CD4-positive, alpha-beta T cell treated with Interleukin-6 for 4 hours (primary cell): Measurements from ENCODE around the gene COL7A1.

Source experiments
- DNase-seq: peaks from one replicate; pipeline ENCODE4 v3.0.0-alpha.2; 2020; ENCODE audit warnings: mixed read lengths

The COL7A1 gene

DNA sequence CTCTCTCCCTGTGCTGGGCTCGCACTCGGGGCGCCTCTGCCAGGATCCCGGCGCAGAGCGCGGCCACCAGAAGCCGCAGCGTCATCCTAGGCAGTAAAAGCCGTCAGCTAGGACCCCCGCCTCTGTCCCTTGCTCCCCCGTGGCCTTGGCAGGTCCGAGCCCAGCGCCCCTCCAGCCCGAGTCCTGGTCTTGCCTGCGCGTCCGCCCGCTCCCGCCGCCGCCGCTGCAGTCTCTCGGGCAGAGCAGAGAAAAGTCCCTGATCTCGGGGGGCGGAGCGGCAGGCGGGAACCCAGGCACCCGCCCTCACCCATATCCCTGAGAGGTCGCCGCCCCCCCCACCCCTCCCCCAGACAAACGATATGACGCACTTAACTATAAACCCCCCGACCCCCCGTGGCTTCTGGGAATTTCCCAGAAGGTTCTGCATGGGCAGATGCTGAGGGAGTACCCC, at the start of gene COL7A1:
TSS of gene COL7A1 (minus strand) at position 255 of the 451 bp plus-strand sequence. CDS start at position 85, 170 bp downstream.
- no peak for DNase-seq

DNA sequence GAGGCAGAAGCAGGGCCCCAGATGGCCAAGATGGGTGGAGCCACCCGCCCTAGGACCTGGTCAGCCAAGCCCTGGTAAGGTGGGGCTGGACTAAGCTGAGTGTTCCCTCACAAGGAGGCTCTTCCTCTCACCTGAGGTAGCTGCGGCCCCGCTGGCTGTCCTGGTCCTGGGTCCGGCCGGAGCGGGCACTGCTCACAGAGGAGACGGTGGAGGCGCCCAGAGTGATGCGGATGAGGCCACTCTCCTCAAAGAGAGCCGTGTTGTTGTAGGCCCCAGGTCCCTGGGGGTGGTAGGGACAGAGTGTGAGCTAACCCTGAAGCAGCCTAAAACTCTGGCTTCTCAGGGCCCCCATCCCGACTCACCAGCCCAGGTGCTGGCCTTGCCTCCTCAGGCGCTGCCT, 47.5 kb upstream of the COL7A1 start:
- DNase-seq = no peak

DNA sequence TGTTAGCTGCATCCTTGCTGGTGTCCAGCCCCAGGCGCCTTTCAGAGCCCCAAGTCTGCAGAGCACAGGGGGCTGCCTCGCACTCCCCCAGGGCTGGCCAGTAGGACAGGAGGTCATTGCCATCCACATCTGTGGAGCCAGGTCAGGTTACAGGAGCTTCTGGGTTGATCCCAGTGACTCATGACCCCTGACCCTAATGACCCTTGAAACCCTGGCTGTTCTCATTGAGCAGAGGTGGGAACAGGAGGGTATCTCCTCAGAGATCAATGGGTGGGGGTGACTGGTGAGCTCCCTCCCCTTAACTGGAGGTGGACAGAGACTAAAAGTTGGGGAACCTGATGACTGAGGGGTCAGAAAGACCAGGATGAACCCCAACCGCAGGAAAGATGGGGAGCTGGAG, 46.3 kb upstream of the COL7A1 start:
- no peak for DNase-seq

DNA sequence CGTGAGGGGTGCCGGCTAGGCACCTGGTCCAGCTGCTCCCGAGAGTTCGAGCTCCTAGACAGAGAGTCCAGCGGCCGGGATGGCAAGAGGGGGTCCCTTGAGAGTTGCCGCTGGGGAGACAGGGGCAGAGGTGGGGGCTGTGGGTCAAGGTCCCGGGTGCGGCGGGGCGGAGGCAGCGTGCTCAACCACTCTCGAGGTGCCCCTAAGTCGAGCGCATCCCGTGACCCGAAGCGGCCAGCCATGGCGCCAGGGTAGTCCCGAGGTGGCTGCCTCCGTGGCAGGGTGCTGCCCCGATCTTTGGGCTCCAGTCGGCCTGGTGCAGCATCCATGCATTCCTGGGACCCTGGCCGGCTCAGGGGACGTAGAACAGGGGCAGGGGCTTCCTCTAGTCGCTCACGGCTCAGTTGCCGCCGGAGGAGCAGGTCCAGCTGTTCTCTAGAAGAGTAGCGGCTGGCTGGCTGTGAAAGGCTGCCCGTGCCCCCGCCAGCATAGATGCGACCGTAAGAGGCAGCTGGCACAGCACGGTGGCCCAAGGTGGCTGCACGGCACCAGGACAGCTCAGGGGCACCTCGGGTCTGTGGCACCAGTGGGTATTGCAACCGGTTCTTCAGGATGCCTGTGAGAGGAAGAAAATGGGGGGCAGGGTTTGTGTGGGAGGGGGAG, 44.9 kb upstream of the COL7A1 start:
- DNase-seq = no peak

DNA sequence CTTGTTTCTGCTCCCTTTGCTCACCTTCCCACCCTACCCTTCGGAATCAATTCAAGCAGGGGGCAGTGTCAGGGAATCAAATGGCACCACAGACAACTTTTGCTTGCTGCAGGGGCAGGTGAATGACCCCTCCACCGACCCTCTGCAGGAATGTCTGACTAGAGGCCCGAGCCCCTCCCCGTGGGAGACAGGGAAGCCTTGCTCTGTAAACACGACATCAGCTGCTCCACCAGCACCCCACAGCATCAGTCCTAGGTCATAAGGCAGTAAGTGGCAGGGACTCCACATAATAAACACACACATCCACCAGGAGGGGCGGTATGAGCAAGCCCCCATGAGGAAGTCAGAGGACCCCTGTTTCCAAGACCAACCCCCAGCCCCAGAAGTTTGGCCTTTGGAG, 42.2 kb upstream of the COL7A1 start:
- DNase-seq = no peak

DNA sequence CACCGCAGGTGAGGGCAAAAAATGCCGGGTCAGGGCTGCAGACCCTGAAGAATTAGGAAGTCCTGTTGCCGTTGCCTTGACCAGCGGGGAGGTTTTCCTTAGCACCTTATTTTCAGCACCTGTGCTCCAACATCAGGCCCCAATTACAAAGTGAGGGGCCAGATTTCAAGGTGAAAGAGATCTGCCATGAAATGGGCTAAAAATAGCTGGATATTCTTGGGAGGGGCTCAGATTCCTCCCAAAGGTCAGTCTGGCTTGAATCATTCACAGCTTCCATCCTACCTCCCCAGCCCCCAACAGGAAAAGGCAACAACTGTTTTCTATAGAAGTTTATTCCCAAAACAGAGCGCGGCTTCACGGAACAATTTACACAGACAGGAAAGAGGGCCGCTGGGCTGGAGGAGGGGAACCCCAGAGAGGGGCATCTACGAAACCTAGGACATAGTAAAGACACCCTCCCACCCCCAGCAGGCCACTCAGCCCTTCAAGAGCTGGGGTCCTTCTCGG, 41.1 kb upstream of the COL7A1 start:
- DNase-seq = no peak

DNA sequence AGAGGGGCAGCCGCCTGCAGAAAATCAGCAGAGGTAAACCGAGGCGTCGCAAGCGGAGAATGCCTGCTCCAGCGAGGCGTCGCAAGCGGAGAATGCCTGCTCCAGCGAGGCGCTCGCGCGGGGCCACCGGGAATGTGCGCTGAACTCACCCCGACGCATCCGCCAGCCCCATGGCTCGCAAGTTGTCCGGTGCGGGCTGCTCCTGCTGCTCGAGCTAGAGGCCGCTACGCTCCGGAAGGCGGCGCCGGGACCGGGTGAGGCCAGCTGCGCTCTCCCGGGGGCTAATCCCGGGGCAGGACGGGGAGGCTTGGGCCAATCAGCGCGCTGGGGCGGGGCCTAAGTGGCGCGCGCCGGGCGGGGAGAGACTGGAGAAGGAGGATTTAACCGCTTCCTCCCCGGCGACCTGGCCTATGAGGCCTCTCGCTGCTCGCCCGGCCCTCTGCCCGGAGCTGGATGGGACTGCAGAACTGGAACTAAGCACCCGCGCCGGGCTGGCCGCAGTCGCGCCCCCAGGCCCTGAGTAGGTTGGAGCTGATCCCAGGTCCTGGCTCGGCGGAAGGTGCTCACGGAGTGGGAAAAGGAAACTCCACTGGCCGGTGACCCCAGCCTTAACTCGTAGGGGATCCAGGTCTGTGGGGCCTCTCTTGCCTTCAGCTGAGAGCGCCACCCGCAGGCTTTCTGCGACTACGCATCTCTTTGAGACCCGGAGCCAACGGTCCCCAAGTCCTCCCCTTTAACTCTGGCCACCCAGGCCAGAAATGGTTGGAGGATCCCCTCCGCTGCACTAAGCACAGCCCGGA, 40.3 kb upstream of the COL7A1 start, which contains the start of gene SLC26A6:
TSS of gene SLC26A6 (minus strand) at position 240 of the 800 bp plus-strand sequence. CDS start at position 172, 68 bp downstream.
- peak; percentile 96 for DNase-seq

DNA sequence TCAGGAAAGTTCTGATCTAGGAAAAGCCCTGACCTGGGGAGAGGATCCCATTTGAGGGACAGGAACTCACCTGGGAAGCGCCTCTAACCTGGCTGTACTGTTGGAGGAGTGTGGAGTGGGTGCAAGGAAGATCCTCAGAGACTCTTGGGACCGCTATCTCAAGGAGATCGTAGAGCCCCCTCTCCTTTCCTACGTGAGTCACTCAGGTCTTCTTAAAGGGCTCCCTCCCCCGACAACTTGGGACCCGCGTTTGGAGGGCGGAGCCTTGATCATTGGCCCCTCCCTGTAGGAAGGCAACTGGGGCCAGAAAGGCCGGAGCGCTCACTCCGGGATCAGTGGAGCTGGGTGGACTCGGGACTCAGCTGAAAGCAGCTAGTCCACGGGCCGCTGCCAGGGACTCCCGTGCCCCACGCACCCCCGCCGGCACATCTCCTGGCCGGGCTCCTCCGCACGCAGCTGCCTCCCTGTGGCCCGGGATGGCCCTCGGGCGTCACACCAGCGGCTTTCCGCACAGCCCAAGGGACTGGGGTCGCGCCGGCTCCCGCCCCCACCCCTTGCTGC, 39.6 kb upstream of the COL7A1 start:
- peak; percentile 71 for DNase-seq

DNA sequence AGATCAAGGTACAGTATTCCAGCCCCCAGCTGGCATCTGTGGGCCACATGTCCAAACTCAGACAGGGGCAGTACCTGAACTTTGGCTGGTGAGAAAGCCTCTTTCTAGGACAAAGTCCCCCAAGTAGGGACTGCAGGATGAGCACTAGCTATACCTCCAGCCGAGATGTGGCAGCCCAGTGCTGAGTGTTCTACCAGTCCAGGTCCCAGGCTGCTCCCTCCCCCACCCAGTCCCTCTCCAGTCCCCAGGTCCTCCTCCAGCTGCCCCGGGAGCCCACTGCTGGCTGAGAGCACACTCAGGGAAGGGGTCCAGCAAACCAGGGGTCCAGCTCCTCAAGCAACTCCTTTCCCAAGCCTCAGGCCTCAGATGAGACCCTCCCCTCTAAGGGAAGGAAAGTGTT, 38.6 kb upstream of the COL7A1 start:
- no peak for DNase-seq

DNA sequence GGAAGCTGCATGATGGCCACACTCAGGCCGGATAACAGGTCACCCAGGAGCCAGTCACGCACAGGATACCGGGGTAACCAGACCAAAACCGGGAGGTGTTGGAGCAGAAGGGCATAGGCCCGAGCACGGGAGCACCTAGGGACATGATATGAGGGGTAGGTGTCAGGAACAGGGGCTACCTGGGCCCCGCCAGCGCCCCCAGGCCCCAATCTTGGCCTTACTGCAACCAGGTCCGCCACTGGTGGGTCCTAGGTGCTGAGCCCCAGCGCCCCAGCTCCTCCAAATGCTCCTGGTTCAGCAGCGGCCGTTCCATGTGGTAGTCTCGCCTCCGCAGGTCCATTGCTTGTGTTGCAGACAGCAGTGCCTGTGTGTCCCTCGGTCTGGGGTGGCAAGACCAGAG, 38.1 kb upstream of the COL7A1 start:
- DNase-seq = no peak

DNA sequence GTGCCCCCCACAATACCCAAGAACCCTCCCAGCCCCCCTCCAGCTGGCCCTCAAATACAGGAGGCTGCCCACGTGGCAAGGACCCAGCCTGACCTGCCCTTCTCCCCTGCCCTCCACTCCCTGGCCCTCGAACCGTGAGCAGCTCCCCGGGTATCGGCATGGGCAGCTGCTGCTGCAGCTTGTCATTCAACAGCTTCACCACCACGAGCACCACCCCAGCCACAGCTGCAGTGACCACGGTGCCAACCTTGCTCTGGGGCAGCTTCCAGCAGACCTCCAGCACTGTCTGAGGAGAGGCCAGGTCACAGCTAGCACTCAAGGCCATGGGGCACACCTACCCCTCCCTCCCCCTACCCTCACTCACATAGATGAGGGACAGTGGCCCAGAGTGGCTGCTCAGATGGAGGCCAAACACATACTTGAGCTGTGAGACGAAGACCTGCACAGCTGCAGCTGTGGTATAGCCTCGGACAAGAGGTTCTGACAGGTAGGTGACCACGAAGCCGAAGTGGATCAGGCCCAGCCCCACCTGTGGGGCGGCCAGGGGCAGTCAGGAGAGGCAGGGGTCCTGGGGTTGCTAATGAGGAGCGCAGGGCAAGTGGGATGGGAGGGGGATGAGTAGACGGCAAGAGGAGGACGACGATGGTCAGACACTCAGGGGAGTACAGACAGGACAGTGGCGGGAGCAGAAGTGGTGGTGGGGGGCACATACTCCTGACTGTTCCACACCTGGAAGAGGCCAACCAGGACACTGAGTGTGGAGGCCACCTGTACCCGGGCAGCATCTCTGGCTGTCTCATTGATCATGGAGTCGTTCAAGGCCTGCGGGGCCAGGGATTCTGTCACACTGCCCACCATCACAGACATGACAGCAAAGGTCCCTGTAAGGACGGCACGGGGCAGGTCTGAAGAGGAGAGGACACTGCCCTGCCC, 36.7 kb upstream of the COL7A1 start:
- DNase-seq = no peak

DNA sequence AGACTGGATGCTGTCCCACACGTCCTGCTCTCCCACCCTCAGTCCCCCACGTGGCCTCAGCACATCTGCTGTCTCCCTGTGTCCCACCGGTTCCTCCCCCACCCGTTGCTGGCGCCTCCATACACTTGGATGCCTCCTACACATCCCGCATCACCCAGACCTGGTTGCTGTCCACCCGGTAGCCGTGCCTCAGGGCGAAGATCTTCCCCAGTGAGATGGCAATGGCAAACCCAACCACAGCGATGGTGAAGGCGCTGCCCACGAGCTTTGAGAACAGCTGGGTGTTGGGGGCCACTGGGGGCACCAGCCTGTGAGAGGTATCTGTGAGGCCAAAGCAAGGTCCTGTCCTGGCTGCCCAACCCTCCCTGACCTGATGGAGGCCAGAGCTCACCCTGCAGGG, 35.7 kb upstream of the COL7A1 start:
- DNase-seq = no peak

DNA sequence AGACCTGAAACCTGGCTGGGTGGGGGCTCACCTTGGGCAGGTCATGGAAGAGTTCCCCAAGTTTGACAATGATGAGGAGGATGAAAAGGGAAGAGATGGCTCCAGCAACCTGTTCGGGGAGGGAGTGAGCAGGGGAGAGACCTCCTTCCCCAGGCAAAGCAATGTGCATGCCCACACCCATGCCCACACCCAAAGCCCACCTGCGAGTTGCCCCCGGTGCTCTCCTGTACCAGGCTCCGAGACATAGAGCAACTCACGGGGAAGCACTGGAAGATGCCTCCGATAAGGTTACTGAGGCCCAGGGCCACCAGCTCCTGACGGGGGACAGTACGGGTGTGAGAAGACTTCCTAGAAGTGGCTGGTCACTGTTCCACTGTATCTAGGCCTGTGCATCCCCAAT, 35.3 kb upstream of the COL7A1 start:
- DNase-seq = no peak

DNA sequence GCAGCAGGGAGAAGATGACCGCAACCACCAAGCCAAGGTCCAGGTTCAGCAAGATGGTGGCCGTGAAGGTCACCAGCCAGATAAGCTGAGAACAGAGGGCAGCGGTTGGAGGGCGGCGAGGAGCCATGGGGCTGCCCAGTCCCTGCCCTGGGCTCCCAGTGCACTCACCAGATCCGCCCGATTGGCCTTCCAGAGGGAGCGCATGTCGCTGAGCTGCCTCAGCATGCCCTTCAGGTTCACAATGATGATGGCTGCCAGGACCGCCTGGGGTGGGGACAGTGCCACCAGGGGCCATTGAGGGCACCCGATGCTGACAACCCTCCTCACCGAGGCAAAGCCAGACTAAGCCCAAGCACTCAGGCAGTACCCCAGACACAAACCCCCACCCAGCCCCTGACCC, 34.8 kb upstream of the COL7A1 start:
- DNase-seq = no peak

DNA sequence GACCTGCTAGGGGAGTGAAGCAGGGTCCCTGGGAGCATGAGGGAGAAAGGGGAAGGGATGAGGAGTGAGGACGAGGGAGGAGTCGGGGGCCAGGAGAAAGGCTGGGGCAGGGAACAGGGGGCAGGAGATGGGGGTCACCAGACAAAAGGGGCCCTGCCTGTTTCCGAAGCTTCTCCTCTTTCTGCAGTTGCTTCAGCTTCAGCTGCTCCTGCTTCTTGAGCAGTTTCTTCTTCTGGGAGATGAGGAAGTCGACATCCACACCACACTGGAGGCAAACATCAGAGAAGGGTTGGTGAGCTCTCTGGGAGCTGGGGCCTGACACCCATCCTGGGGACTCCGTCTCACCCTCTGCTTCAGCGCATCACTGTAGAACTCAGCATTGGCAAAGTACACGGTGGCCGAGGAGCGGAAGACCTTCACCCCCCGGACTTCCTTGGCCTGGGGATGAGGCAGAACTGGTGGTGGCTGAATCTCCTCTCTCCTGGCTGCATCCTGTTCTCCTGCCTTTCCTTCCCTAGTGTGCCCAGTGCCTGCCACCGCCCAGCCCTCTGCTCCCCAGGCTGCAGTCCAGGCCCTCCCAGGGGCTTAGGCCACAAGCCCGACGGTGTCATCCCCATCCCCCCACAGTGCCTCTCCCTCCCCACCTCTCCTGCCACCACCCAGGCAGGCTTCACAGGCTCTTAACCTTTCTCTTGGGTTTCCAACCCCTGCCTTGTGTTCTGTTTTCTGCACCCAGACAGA, 33.3 kb upstream of the COL7A1 start:
- DNase-seq = no peak

DNA sequence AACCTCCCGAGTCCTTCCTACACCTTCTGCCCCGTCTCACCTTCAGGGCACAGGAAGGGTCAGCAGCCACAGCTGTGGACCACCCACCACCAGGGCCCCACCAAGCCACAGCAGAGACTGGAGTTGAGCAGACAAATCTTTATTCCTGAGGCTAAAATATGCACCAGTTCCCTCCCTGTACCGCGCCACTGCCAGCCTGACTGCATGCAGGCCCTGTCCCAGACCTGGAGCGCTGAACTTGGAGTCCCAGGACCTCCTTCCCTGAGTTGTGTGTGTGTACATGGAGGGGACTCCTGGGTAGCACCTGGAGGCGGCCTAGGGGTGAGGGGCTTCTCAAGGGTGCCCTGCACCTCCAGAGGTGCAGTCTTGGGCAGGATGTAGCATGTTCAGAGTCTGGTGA, 30.5 kb upstream of the COL7A1 start:
- no peak for DNase-seq

DNA sequence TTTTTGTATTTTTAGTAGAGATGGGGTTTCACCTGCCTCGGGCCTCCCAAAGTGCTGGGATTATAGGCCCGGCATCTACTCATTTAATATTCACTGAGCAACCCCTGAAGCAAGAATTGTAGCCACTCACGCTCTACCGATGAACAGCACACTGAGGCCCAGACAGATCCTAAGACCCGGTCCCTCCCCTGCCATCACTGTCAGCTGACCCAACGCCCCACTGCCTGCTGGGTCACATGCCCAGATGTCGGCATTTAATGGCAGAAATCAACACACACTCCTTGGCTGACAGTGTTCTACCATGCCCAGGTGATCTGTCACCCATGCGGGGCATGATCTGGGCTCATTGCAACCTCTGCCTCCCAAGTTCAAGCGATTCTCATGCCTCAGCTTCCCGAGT, 29.6 kb upstream of the COL7A1 start:
- DNase-seq = no peak

DNA sequence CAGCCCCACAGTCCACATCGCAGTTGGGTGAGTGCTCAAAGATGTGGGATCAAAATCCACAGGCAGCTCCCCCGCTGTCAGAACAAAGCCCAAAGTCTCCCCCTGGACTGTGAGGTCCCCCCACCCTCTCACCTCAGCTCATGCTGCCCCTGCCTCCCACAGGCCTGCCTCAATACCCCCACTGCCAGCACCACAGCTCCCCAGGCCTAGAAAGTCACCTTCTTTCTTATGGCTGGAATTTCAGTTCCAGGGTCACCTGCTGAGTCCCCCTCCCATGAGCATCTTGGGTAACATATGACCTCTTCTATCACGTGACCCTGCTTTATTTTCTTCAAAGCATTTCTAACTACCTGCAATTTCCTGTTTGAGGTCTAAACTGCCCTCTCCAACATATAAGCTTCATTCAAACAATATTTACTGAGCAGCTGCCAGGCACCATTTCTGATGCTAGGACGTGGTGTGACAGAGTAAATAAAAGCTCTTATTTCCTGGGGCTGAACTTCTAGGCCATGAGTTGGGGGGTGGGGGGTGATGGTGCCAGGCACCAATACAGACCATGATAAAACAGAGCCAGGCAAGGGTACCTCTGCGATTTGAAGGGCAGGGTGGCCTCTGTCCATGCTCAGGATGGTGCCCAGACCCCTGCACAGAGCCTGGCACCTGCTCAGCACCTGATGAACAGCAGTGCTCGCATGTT, 28.9 kb upstream of the COL7A1 start:
- no peak for DNase-seq

DNA sequence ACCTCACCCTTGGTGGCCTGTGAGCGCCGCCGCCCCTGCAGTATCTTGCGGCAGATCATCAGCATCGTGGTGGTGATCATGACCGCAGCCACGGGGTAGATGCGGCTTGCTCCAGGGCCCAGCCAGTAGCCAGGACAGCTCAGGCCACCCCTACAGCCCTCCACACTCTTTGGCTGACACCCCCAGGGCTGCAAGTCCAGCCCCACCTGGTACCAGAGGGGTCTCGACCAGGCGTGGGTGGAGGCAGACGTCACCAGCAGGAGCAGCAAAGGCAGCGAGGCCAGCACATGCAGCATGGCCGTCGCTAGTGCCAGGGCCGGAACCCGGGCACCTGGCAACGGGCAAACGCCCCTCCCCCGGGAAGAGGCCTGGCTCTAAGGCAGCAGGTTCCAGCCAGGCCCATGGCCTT, 26.3 kb upstream of the COL7A1 start, which contains the start of gene TMEM89:
TSS of gene TMEM89 (minus strand) at position 309 of the 409 bp plus-strand sequence. CDS start at position 296, 13 bp downstream.
- no peak for DNase-seq

DNA sequence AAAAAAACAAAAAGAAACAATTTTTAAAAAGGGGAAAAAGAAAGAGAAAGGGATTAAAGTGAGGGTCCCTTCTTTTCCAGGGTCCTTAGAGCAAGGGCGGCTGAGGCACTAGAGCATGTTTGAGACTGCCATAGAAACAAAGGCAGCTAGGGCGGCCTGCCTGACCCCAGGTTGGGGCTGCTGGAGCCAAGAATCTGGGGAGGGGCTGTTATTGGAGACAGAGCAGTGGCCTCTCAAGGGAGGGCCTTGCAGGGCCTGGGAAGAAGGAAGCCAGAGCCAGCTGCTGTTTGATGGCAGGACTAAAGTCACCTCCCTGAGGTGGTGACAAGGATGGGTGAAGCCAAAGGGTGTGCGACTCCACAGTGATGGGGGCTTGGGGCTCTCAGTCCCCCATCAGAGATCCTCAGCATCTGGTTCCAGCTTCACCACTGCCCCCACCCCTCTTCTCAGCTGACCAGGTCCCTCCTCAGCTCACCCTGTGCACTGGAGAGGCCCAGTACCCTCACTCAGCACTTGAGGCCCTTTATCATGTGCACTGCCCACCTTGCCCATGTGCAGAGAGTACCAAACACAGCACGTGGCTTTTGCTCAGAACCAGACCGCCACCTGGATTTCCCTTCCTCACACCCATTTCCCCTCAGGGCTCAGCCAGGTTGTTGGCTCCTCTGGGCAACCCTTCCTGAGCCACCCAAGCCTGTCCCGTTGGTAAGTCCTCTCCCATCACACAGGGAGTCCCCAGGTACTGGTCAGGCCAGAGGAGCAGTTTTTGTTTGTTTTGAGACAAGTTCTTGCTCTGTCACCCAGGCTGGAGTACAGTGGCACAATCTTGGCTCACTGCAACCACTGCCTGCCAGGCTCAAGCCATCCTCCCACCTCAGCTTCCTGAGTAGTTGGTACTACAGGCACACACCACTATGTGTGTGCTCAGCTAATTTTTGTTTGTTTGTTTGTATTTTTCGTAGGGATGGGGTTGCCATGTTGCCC, 24.7 kb upstream of the COL7A1 start:
- no peak for DNase-seq
